HG02840 (cell line): ENCODE results near the gene ZC3H18.

Source experiments
- ATAC-seq: cut with Tn5 transposase; IDR thresholded peaks from one replicate; pipeline ENCODE4 v1.9.1; 2021; ENCODE audit warnings: mild to moderate bottlenecking, moderate library complexity, moderate number of reproducible peaks; ENCODE audit not compliant: unreplicated experiment, low FRiP score

ZC3H18 gene

GRCh38 chr16:88618956-88619667 is 48.9 kb downstream of the ZC3H18 start:
- ATAC-seq = no peak

GRCh38 chr16:88619859-88620815 is 49.9 kb downstream of the ZC3H18 start:
- ATAC-seq = no peak

GRCh38 chr16:88622125-88622524 is 51.9 kb downstream of the ZC3H18 start:
- no peak for ATAC-seq

- ATAC-seq = no peak
These were observed 52.7 kb downstream of the ZC3H18 start for GRCh38 chr16:88622866-88623265.

- no peak for ATAC-seq
These were observed 53.7 kb downstream of the ZC3H18 start for GRCh38 chr16:88623858-88624257.

GRCh38 chr16:88624481-88624880 is 54.3 kb downstream of the ZC3H18 start:
- no peak for ATAC-seq

- ATAC-seq = no peak
These were observed 54.9 kb downstream of the ZC3H18 start for GRCh38 chr16:88624977-88625576.

GRCh38 chr16:88626646-88627045 is 56.4 kb downstream of the ZC3H18 start:
- no peak for ATAC-seq

GRCh38 chr16:88627531-88628411 is 57.6 kb downstream of the ZC3H18 start:
- ATAC-seq = no peak

GRCh38 chr16:88628512-88628974 is 58.3 kb downstream of the ZC3H18 start:
- ATAC-seq = no peak

GRCh38 chr16:88629835-88630234 is 59.6 kb downstream of the ZC3H18 start:
- no peak for ATAC-seq

- ATAC-seq = no peak
These were observed 60.2 kb downstream of the ZC3H18 start for GRCh38 chr16:88630433-88630832.

- ATAC-seq = no peak
These were observed 60.7 kb downstream of the ZC3H18 start for GRCh38 chr16:88630941-88631340.

- ATAC-seq = no peak
These were observed 61.2 kb downstream of the ZC3H18 start for GRCh38 chr16:88631384-88631783.

GRCh38 chr16:88631920-88632586 is 61.9 kb downstream of the ZC3H18 start:
- no peak for ATAC-seq

GRCh38 chr16:88632587-88632930 is 62.4 kb downstream of the ZC3H18 start:
- no peak for ATAC-seq

GRCh38 chr16:88633684-88634140 is 63.5 kb downstream of the ZC3H18 start:
- peak; percentile 13 for ATAC-seq

GRCh38 chr16:88634141-88634993 is 64.2 kb downstream of the ZC3H18 start:
- ATAC-seq = peak; percentile 47
